Measurements from ENCODE around the gene NIFK.
A peak's percentile ranks its signal among the peaks of the same experiment; 100 is the strongest.
"Not testable (repeated sequence)": the region's sequence is repeated elsewhere in the genome, so short reads cannot be mapped to it uniquely, and the experiment has no call there.

NIFK gene

DNA sequence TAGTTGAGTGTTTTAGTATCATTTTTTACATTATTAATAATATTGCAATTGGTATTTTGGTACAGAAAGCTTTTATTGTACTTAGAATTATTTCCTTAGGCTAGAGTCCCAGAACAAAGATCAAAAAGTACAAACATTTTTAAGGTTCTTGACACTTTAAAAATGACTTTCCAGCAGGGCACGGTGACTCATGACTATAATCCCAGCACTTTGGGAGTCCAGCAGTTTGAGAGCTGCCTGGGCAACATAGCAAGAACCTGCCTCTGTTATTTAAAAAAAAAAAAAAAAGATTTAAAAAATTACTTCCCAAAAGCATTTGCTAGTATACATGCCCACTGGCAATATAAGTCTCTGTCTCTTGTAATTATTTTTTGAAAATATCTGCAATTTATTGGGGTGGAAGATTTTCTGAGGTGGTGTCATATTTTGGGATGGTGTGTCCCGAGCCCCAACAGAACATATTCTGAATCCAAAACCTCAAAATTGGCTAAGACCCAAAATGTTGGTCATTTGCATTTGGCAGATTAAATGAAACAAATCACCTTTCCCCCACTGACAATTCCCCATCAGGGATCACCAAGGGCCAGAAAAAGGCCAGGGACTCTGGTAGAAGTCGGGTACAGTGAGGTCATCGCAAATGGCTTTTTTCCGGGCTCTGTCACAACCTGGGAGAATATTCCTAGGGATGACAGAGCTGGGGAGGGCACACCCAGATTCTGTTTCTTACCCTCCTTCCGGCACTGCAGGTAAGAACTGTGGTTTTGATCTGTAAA is 42.1 kb downstream of the NIFK start:
- TF ChIP-seq CTCF (IDR thresholded peaks at IDR 0.05; ENCODE audit: control insufficient read depth, extremely low read depth, insufficient read depth): no peak
- H3K4me3 ChIP-seq (ENCODE audit: low read depth, low read length): no peak overlapping the region
- DNase-seq (ENCODE audit: low read depth): no peak

DNA sequence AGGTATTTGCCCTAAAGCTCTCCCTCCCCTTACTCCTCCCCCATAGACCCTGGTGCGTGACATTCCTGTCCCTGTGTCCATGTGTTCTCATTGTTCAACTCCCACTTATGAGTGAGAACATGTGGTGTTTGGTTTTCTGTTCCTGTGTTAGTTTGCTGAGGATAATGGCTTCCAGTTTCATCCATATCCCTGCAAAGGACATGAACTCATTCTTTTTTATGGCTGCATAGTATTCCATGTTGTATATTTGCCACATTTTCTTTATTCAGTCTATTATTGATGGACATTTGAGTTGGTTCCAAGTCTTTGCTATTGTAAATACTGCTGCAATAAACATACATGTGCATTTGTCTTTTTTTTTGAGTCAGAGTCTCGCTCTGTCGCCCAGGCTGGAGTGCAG is 46.1 kb downstream of the NIFK start:
- not testable (repeated sequence) for H3K4me3 ChIP-seq (ENCODE audit: low read depth, low read length); DNase-seq (ENCODE audit: low read depth)

- H3K4me3 ChIP-seq (ENCODE audit: low read depth, low read length): no peak overlapping the region
- no peak for DNase-seq (ENCODE audit: low read depth)
- no peak for TF ChIP-seq CTCF (IDR thresholded peaks at IDR 0.05; ENCODE audit: control insufficient read depth, extremely low read depth, insufficient read depth)
Observed at GRCh38 chr2:121690095-121690494, 46.6 kb downstream of the NIFK start.

DNA sequence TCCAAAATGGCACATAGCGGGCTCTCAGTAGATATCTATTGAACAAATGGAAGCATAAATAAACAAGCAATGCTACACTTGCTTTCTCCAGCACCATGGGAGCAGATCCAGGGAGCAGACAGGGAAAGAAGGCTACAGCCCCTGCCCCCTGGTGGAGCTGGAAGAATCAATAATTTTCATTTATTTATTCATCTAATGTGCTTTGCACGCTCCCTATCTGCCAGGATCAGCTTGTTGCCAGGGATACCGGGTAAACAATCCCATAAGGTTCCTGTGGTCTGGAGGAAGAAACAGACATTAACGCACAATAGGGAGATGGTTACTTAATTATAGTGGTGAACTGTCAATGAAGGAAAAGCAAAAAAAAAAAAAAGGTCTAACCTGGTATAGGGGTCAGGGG is 47.3 kb downstream of the NIFK start:
- H3K4me3 ChIP-seq (ENCODE audit: low read depth, low read length): no peak overlapping the region
- TF ChIP-seq CTCF (IDR thresholded peaks at IDR 0.05; ENCODE audit: control insufficient read depth, extremely low read depth, insufficient read depth): peak; percentile 40
- peak; percentile 35 for DNase-seq (ENCODE audit: low read depth)

GRCh38 chr2:121688820-121689219 is 47.9 kb downstream of the NIFK start:
- TF ChIP-seq CTCF (IDR thresholded peaks at IDR 0.05; ENCODE audit: control insufficient read depth, extremely low read depth, insufficient read depth): no peak
- no peak for DNase-seq (ENCODE audit: low read depth)
- H3K4me3 ChIP-seq (ENCODE audit: low read depth, low read length): no peak overlapping the region

DNA sequence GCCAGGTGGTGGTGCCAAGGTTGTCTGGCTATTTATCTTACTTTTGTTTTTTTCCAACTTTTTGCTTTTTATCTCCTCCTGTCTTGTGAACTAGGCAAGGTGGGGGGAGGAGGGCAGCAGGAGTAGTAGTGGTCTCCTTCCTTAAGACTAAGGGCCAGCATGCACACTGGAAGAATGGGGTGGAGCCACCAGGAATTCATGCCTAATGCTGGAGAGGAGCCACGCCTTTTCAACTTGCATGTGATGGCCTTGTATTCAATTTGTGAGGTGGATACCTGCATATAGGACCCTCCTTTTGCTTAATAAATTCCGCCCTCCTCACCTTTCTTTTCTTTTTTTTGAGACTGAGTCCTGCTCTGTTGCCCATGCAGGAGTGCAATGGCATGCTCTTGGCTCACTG is 49.8 kb downstream of the NIFK start:
- no peak for DNase-seq (ENCODE audit: low read depth)
- no peak overlapping the region for H3K4me3 ChIP-seq (ENCODE audit: low read depth, low read length)
- TF ChIP-seq CTCF (IDR thresholded peaks at IDR 0.05; ENCODE audit: control insufficient read depth, extremely low read depth, insufficient read depth): no peak

DNA sequence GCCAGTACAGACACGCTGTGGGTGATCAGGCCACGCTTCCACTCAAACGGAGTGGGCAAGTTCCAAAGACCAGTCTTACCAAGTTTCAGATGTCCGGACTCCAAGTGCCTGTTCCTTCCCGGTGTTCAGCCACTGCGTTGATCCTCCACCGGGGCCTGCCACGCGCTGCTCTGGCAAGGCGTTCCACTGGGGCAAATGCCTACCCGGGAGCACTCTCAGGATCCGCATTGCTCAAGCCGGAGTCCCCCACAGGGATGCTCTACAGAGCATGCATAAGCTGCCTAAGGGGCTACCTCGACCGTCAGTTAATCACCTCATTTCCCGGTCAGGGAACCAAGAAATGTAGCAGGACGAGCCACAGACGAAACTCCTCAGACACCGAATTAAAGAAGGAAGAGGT is 50.5 kb downstream of the NIFK start:
- H3K4me3 ChIP-seq (ENCODE audit: low read depth, low read length): no peak overlapping the region
- DNase-seq (ENCODE audit: low read depth): no peak

More for the DNA sequence above, 50.5 kb downstream of the NIFK start:
- TF ChIP-seq CTCF (IDR thresholded peaks at IDR 0.05; ENCODE audit: control insufficient read depth, extremely low read depth, insufficient read depth): no peak

All from LNCaP clone FGC (cell line).